KOPT-K1 (cell line): Measurements from ENCODE around the gene ACVR2B.

ENCODE experiments used
- H3K27ac ChIP-seq: fragments of 200-600 bp; sonication (generic); 2 replicates; pipeline ENCODE4 v1.5.1; 2016; ENCODE audit warnings: antibody characterized with exemption, mild to moderate bottlenecking, low read depth, low read length; ENCODE audit not compliant: poor library complexity, severe bottlenecking
- H3K36me3 ChIP-seq: fragments of 200-600 bp; sonication (generic); 2 replicates; pipeline ENCODE4 v1.5.1; 2017; ENCODE audit warnings: antibody characterized with exemption, mild to moderate bottlenecking, low read length, moderate library complexity; ENCODE audit not compliant: insufficient read depth
- H3K9me3 ChIP-seq: fragments of 200-600 bp; sonication (generic); 2 replicates; pipeline ENCODE4 v1.5.1; 2017; ENCODE audit warnings: antibody characterized with exemption, low read length, mild to moderate bottlenecking; ENCODE audit not compliant: insufficient read depth, poor library complexity, severe bottlenecking

ACVR2B gene

GRCh38 chr3:38522002-38522401 is 68.3 kb downstream of the ACVR2B start:
- no peak overlapping the region for H3K27ac ChIP-seq
- H3K9me3 ChIP-seq: no peaks in the 10 kb centered on the region

GRCh38 chr3:38524141-38524739 is 70.5 kb downstream of the ACVR2B start:
- Histone ChIP-seq H3K36me3 (peaks cover 77% of the 10 kb centered on the region), H3K27ac (no peak overlapping the region)

More at GRCh38 chr3:38522002-38522401, 68.3 kb downstream of the ACVR2B start:
- peaks cover 75% of the 10 kb centered on the region for H3K36me3 ChIP-seq

GRCh38 chr3:38526792-38527191 is 73.1 kb downstream of the ACVR2B start:
- no peak overlapping the region for H3K27ac ChIP-seq
- peaks cover 84% of the 10 kb centered on the region for H3K36me3 ChIP-seq
- H3K9me3 ChIP-seq: no peaks in the 10 kb centered on the region

More at GRCh38 chr3:38524141-38524739, 70.5 kb downstream of the ACVR2B start:
- H3K9me3 ChIP-seq: no peaks in the 10 kb centered on the region

- peaks cover 69% of the 10 kb centered on the region for H3K36me3 ChIP-seq
- H3K9me3 ChIP-seq: no peaks in the 10 kb centered on the region
- no peak overlapping the region for H3K27ac ChIP-seq
Observed at GRCh38 chr3:38528457-38528856, 74.8 kb downstream of the ACVR2B start.

GRCh38 chr3:38532529-38532928 is 78.8 kb downstream of the ACVR2B start:
- Histone ChIP-seq H3K36me3 (peaks cover 44% of the 10 kb centered on the region), H3K9me3 (no peaks in the 10 kb centered on the region), H3K27ac (no peak overlapping the region)

- Histone ChIP-seq H3K9me3 (no peaks in the 10 kb centered on the region), H3K36me3 (peaks cover 35% of the 10 kb centered on the region), H3K27ac (no peak overlapping the region)
Observed at GRCh38 chr3:38533285-38533976, 79.7 kb downstream of the ACVR2B start.

GRCh38 chr3:38534180-38534579 is 80.5 kb downstream of the ACVR2B start:
- Histone ChIP-seq H3K9me3 (no peaks in the 10 kb centered on the region), H3K36me3 (peaks cover 32% of the 10 kb centered on the region)

GRCh38 chr3:38534604-38535003 is 80.9 kb downstream of the ACVR2B start:
- H3K36me3 ChIP-seq: peaks cover 32% of the 10 kb centered on the region
- no peaks in the 10 kb centered on the region for H3K9me3 ChIP-seq
- no peak overlapping the region for H3K27ac ChIP-seq

More at GRCh38 chr3:38534180-38534579, 80.5 kb downstream of the ACVR2B start:
- no peak overlapping the region for H3K27ac ChIP-seq

GRCh38 chr3:38536671-38537070 is 83.0 kb downstream of the ACVR2B start:
- H3K36me3 ChIP-seq: peaks cover 14% of the 10 kb centered on the region
- no peaks in the 10 kb centered on the region for H3K9me3 ChIP-seq
- no peak overlapping the region for H3K27ac ChIP-seq

- Histone ChIP-seq H3K27ac (no peak overlapping the region), H3K36me3 (peaks cover 14% of the 10 kb centered on the region), H3K9me3 (no peaks in the 10 kb centered on the region)
Observed at GRCh38 chr3:38538773-38539353, 85.2 kb downstream of the ACVR2B start.

GRCh38 chr3:38541806-38542205 is 88.1 kb downstream of the ACVR2B start:
- Histone ChIP-seq H3K27ac (no peak overlapping the region), H3K36me3 (no peaks in the 10 kb centered on the region), H3K9me3 (no peaks in the 10 kb centered on the region)
